H1 (cell line): ENCODE measurements around the gene TRIOBP. TPM values are rescaled to one million over a fixed set of nuclear protein-coding genes. Genes with fewer than 3 reads are reported as not detected.

Experiments used
- CTCF ChIA-PET: fragments of 300-600 bp; sonication (Branson Sonifier 250); formaldehyde crosslinking; loops from one replicate; lab custom pipeline; 2021; ENCODE audit not compliant: partially characterized antibody; lab: Charles Lee
- POLR2A ChIA-PET: fragments of 300-600 bp; sonication (Branson Sonifier 250); formaldehyde crosslinking; loops from one replicate; lab custom pipeline; 2021; ENCODE audit warnings: inconsistent platforms; ENCODE audit not compliant: partially characterized antibody; lab: Charles Lee
- DNase-seq, 2 experiments: peaks; one replicate each; pipeline versions ENCODE4 v3.0.0 to v3.0.0-alpha.2; 2010 to 2022; ENCODE audit warnings: low spot score in 2 of 2, low read depth in 1 of 2, mixed read lengths in 1 of 2
- FAIRE-seq: peaks from 2 replicates; lab custom pipeline; 2011; peaks lifted over from hg19 to GRCh38; lab: Jason Lieb, UNC
- H2AFZ ChIP-seq: 2 replicates; pipeline ENCODE4 v1.8.1; 2012; ENCODE audit warnings: low read length, inconsistent platforms
- H2AK5ac ChIP-seq: 2 replicates; pipeline ENCODE4 v1.6.1; 2013; ENCODE audit warnings: low read depth, low read length
- H2BK120ac ChIP-seq: replicated peaks from 2 replicates; pipeline ENCODE3; 2013; ENCODE audit warnings: low read depth, low read length, inconsistent platforms
- H2BK12ac ChIP-seq: 2 replicates; pipeline ENCODE4 v1.6.1; 2013; ENCODE audit warnings: low read depth, low read length
- H2BK15ac ChIP-seq: 2 replicates; pipeline ENCODE4 v1.6.1; 2013; ENCODE audit warnings: low read length
- H2BK20ac ChIP-seq: 2 replicates; pipeline ENCODE4 v1.6.1; 2013; ENCODE audit warnings: low read length
- H2BK5ac ChIP-seq: 2 replicates; pipeline ENCODE4 v1.6.1; 2013; ENCODE audit warnings: low read depth, low read length
- H3K14ac ChIP-seq: 2 replicates; pipeline ENCODE4 v1.6.1; 2013; ENCODE audit warnings: inconsistent platforms; ENCODE audit not compliant: insufficient read length
- H3K18ac ChIP-seq: 2 replicates; pipeline ENCODE4 v1.6.1; 2013; ENCODE audit warnings: low read length; ENCODE audit errors: extremely low read depth
- H3K23ac ChIP-seq: 2 replicates; pipeline ENCODE4 v1.6.1; 2013; ENCODE audit warnings: inconsistent platforms; ENCODE audit not compliant: insufficient read length
- H3K23me2 ChIP-seq: 2 replicates; pipeline ENCODE4 v1.6.1; 2013; ENCODE audit warnings: low read depth, low read length
- H3K27ac ChIP-seq: 2 replicates; pipeline ENCODE4 v1.6.1; 2011; ENCODE audit warnings: low read depth, low read length, inconsistent platforms
- H3K27me3 ChIP-seq, 4 experiments: replicated peaks in 1 of 4; 1 replicate in 1 of 4; 2 replicates in 3 of 4; pipeline versions ENCODE4 v1.6.1 to v1.8.1; 2011 to 2013; ENCODE audit warnings: low read length in 3 of 4, mild to moderate bottlenecking in 3 of 4, inconsistent platforms in 2 of 4, mixed read lengths in 2 of 4, moderate library complexity in 1 of 4; ENCODE audit not compliant: control insufficient read depth in 3 of 4, insufficient read depth in 3 of 4; ENCODE audit errors: extremely low read depth in 1 of 4
- H3K36me3 ChIP-seq, 4 experiments: 2 replicates each; pipeline versions ENCODE4 v1.6.1 to v1.8.1; 2011 to 2013; ENCODE audit warnings: mild to moderate bottlenecking in 4 of 4, low read length in 3 of 4, moderate library complexity in 2 of 4, control low read depth in 1 of 4, inconsistent platforms in 1 of 4; ENCODE audit not compliant: insufficient read depth in 4 of 4, control insufficient read depth in 2 of 4
- H3K4ac ChIP-seq: replicated peaks from 2 replicates; pipeline ENCODE3; 2013; ENCODE audit warnings: low read length, low read depth, mixed read lengths, inconsistent platforms; ENCODE audit not compliant: insufficient read length
- H3K4me1 ChIP-seq, 4 experiments: replicated peaks in 1 of 4; 1 replicate in 1 of 4; 2 replicates in 3 of 4; pipeline versions ENCODE4 v1.6.1 to v1.8.1; 2011 to 2013; ENCODE audit warnings: low read length in 3 of 4, inconsistent platforms in 2 of 4, mixed read lengths in 1 of 4; ENCODE audit not compliant: insufficient read depth in 4 of 4, control insufficient read depth in 3 of 4
- H3K4me2 ChIP-seq, 2 experiments: 2 replicates each; pipeline versions ENCODE4 v1.6.1 to v1.8.1; 2011 to 2013; ENCODE audit warnings: low read depth in 2 of 2, low read length in 2 of 2, control low read depth in 1 of 2, inconsistent platforms in 1 of 2, mild to moderate bottlenecking in 1 of 2; ENCODE audit not compliant: insufficient read depth in 1 of 2
- H3K4me3 ChIP-seq, 4 experiments: fragments of 200-600, 300-600 bp in 1 of 4; sonication (generic), shearing (Covaris generic), sonication (Bioruptor Twin) in 1 of 4; 2 replicates each; pipeline versions ENCODE4 v1.5.1 to v1.8.1; 2011 to 2016; ENCODE audit warnings: low read length in 4 of 4, low read depth in 3 of 4, control low read depth in 2 of 4, inconsistent platforms in 2 of 4, mild to moderate bottlenecking in 2 of 4, mixed read lengths in 1 of 4, moderate library complexity in 1 of 4; ENCODE audit not compliant: insufficient read depth in 2 of 4; ENCODE audit errors: extremely low read depth in 1 of 4
- H3K56ac ChIP-seq: replicated peaks from 2 replicates; pipeline ENCODE3; 2013; ENCODE audit warnings: low read depth, mild to moderate bottlenecking, mixed read lengths, low read length, inconsistent platforms; ENCODE audit not compliant: insufficient read length
- H3K79me1 ChIP-seq: 2 replicates; pipeline ENCODE4 v1.6.1; 2013; ENCODE audit warnings: low read depth, low read length, control low read depth
- H3K79me2 ChIP-seq, 2 experiments: 2 replicates each; pipeline versions ENCODE4 v1.6.1 to v1.8.1; 2012 to 2013; ENCODE audit warnings: low read length in 2 of 2, mild to moderate bottlenecking in 2 of 2, inconsistent platforms in 1 of 2; ENCODE audit not compliant: insufficient read depth in 2 of 2, control insufficient read depth in 1 of 2
- H3K9ac ChIP-seq, 4 experiments: replicated peaks in 1 of 4; 1 replicate in 1 of 4; 2 replicates in 3 of 4; pipeline versions ENCODE4 v1.6.1 to v1.8.1; 2011 to 2013; ENCODE audit warnings: low read depth in 3 of 4, low read length in 3 of 4, control low read depth in 2 of 4, mild to moderate bottlenecking in 2 of 4, moderate library complexity in 2 of 4, inconsistent platforms in 1 of 4; ENCODE audit errors: extremely low read depth in 1 of 4
- H3K9me3 ChIP-seq, 2 experiments: 2 replicates each; pipeline versions ENCODE4 v1.6.1 to v1.8.1; 2012 to 2013; ENCODE audit warnings: mild to moderate bottlenecking in 2 of 2, moderate library complexity in 2 of 2, control low read depth in 1 of 2, inconsistent platforms in 1 of 2, low read depth in 1 of 2, low read length in 1 of 2, mixed read lengths in 1 of 2; ENCODE audit not compliant: insufficient read depth in 2 of 2
- H4K20me1 ChIP-seq, 2 experiments: replicated peaks in 1 of 2; 2 replicates each; pipeline versions ENCODE3 to v1.8.1; 2011 to 2013; ENCODE audit warnings: inconsistent platforms in 2 of 2, low read length in 2 of 2, mild to moderate bottlenecking in 1 of 2; ENCODE audit not compliant: insufficient read depth in 2 of 2, control insufficient read depth in 1 of 2
- H4K5ac ChIP-seq: 2 replicates; pipeline ENCODE4 v1.6.1; 2013; ENCODE audit warnings: low read length, low read depth, mixed read lengths, inconsistent platforms; ENCODE audit not compliant: insufficient read length
- H4K8ac ChIP-seq: 2 replicates; pipeline ENCODE4 v1.8.0; 2013; ENCODE audit warnings: mild to moderate bottlenecking, moderate library complexity, low read length, inconsistent platforms; ENCODE audit not compliant: insufficient read depth; ENCODE audit errors: extremely low read depth
- H4K91ac ChIP-seq: replicated peaks from 2 replicates; pipeline ENCODE3; 2013; ENCODE audit warnings: low read length, mixed read lengths, inconsistent platforms; ENCODE audit not compliant: insufficient read length
- ATF2 ChIP-seq: IDR thresholded peaks from 2 replicates; pipeline ENCODE4 v1.6.1; 2012; ENCODE audit warnings: low read length, inconsistent platforms
- CREB1 ChIP-seq: IDR thresholded peaks from 2 replicates; pipeline ENCODE4 v1.6.1; 2012; ENCODE audit warnings: inconsistent platforms
- CTBP2 ChIP-seq: IDR thresholded peaks from 2 replicates; pipeline ENCODE4 v1.7.0; 2011; ENCODE audit warnings: borderline replicate concordance, mild to moderate bottlenecking, moderate library complexity, mixed read lengths, low read length; ENCODE audit not compliant: insufficient read depth, insufficient read length
- EP300 ChIP-seq, 2 experiments: IDR thresholded peaks; 1 replicate in 1 of 2; 2 replicates in 1 of 2; pipeline ENCODE4 v1.6.1; 2011 to 2012; ENCODE audit warnings: low read depth in 2 of 2, low read length in 2 of 2, mild to moderate bottlenecking in 2 of 2, borderline replicate concordance in 1 of 2, inconsistent platforms in 1 of 2, moderate library complexity in 1 of 2
- GABPA ChIP-seq: IDR thresholded peaks from 2 replicates; pipeline ENCODE4 v1.6.1; 2011; ENCODE audit warnings: mild to moderate bottlenecking, low read length, moderate library complexity, borderline replicate concordance; ENCODE audit not compliant: insufficient read depth
- KDM4A ChIP-seq: IDR thresholded peaks from one replicate; pipeline ENCODE4 v1.7.1; 2012; ENCODE audit warnings: low read depth, mild to moderate bottlenecking, moderate library complexity, low read length, inconsistent platforms; ENCODE audit not compliant: severe bottlenecking
- MAX ChIP-seq: IDR thresholded peaks from 2 replicates; pipeline ENCODE4 v1.6.1; 2012; ENCODE audit warnings: inconsistent platforms
- RFX5 ChIP-seq: IDR thresholded peaks from 2 replicates; pipeline ENCODE4 v1.6.1; 2011; ENCODE audit warnings: low read depth, low read length, improper control_type of control experiment, borderline replicate concordance
- TAF7 ChIP-seq: optimal IDR thresholded peaks from 2 replicates; pipeline ENCODE3; 2011; ENCODE audit warnings: low read depth, mild to moderate bottlenecking, inconsistent platforms, low read length, moderate library complexity, borderline replicate concordance
- USF2 ChIP-seq: IDR thresholded peaks from 2 replicates; pipeline ENCODE4 v1.6.1; 2011; ENCODE audit warnings: low read length, improper control_type of control experiment
- WGBS, 2 experiments: shearing (Covaris generic) in 1 of 2; methylation state at CpG; one replicate each; pipeline versions ENCODE4 v1.1.6 to v1.1.7; 2013 to 2015; ENCODE audit warnings: low lambda C conversion rate in 2 of 2, mixed read lengths in 2 of 2, inconsistent platforms in 1 of 2, low coverage in 1 of 2, missing lambda C conversion rate in 1 of 2; ENCODE audit not compliant: insufficient replicate concordance in 2 of 2, insufficient coverage in 1 of 2, insufficient read length in 1 of 2; ENCODE audit errors: extremely low coverage in 1 of 2, missing lambda C conversion rate in 1 of 2; 5-methylcytosine and 5-hydroxymethylcytosine counted together
- polyA plus RNA-seq, 7 experiments: library from polyadenylated mRNA; depleted of rRNA in 3 of 7; stranded (reverse) in 5 of 7; unstranded in 2 of 7; fragments of >200 nt in 5 of 7; fragments of 200-250 nt in 2 of 7; gene quantifications; 1 replicate in 5 of 7; 2 replicates in 1 of 7; 4 replicates in 1 of 7; pipeline versions ENCODE4 v1.2.1 to v1.2.3, GENCODE V29; 2011 to 2013; ENCODE audit warnings: missing spikeins in 2 of 7, mixed read lengths in 2 of 7
- total RNA-seq: library from RNA; stranded (reverse); fragmentation: NEBNext Ultra II Directional; extraction: Animal tissue kit (Norgen Biotek cat#: 25700); gene quantifications from 2 replicates; pipeline ENCODE4 v1.2.1, GENCODE V29; 2021

Gene TRIOBP
- total and polyA plus RNA-seq, 2 of the 8 experiments (the other 6 are each of a cell fraction or from before 2014, with no cell fraction given) = 18.2 to 27.3 TPM

GRCh38 chr22:37728620-37729019, 31.8 kb downstream of the TRIOBP start:
- no peak overlapping the region for H2BK20ac ChIP-seq
- 90% methylated on average over 1 of the region's 1 CpG; no CpG with 5 or more reads in 1 of the 2 experiments for WGBS, 2 experiments
- no peak overlapping the region for H2BK5ac ChIP-seq
- no peaks in the 10 kb centered on the region for H3K23me2 ChIP-seq
- ChIA-PET POLR2A (interaction anchor here (0.6 to 1.6 kb wide), 10 partner anchors 8 to 528 kb away, joined by 3 to 5 read pairs (median 3); no protein-coding TSS in a partner anchor), CTCF (interaction anchor here (0.5 to 1.7 kb wide), 8 partner anchors 9 to 944 kb away, joined by 3 to 8 read pairs (median 4); no protein-coding TSS in a partner anchor)
- H3K36me3 ChIP-seq = peaks cover 0 to 14% (median 6%) of the 10 kb centered on the region in 4 experiments; a peak in 4 of 8 replicates
- H2AFZ ChIP-seq = no peak overlapping the region
- H3K4ac ChIP-seq = no peak overlapping the region
- H2BK12ac ChIP-seq = no peak overlapping the region
- no peak for DNase-seq
- H4K8ac ChIP-seq = no peak overlapping the region
- no peaks in the 10 kb centered on the region for H3K9me3 ChIP-seq
- H3K14ac ChIP-seq = no peak overlapping the region
- no peak overlapping the region for H3K56ac ChIP-seq
- no peak overlapping the region for H3K4me2 ChIP-seq
- H3K79me1 ChIP-seq = no peaks in the 10 kb centered on the region
- H3K23ac ChIP-seq = no peak overlapping the region
- no peak overlapping the region for H3K9ac ChIP-seq
- H4K5ac ChIP-seq = no peak overlapping the region
- peaks cover 0 to 7% of the 10 kb centered on the region in 2 experiments for H4K20me1 ChIP-seq
- H2AK5ac ChIP-seq = no peak overlapping the region
- peaks cover 0 to 4% (median 0%) of the 10 kb centered on the region in 4 experiments; a peak in 4 of 7 replicates for H3K27me3 ChIP-seq
- no peaks in the 10 kb centered on the region for H3K4me1 ChIP-seq
- no peak for FAIRE-seq
- no peak overlapping the region for H2BK120ac ChIP-seq
- H4K91ac ChIP-seq = no peak overlapping the region
- H2BK15ac ChIP-seq = no peak overlapping the region
- H3K27ac ChIP-seq = no peak overlapping the region
- H3K79me2 ChIP-seq = no peaks in the 10 kb centered on the region
- no peak overlapping the region for H3K18ac ChIP-seq
- no peak overlapping the region for H3K4me3 ChIP-seq
- TF ChIP-seq TAF7 = no peak
- TF ChIP-seq USF2 = no peak
- TF ChIP-seq CREB1 = no peak
- TF ChIP-seq MAX = no peak
- TF ChIP-seq GABPA = no peak
- TF ChIP-seq CTBP2 = no peak
- no peak for TF ChIP-seq ATF2
- TF ChIP-seq EP300 (IDR thresholded peaks at IDR 0.05; ENCODE audit: borderline replicate concordance in 1 of 2, low read depth in 2 of 2, low read length in 2 of 2) = no peak
- no peak for TF ChIP-seq KDM4A
- TF ChIP-seq RFX5 = no peak
